Motor neuron (in vitro differentiated cells): ENCODE measurements around the gene DPAGT1. TPM values are rescaled to one million over a fixed set of nuclear protein-coding genes. Genes with fewer than 3 reads are reported as not detected.

Experiments used
- ATAC-seq, 8 experiments: fragments of 200-7000 bp; cut with Tn5 transposase; replicated peaks in 6 of 8; 2 replicates each; pipeline ENCODE4 v1.8.0; 2021; ENCODE audit warnings: mild to moderate bottlenecking in 8 of 8, moderate library complexity in 8 of 8
- H3K27ac ChIP-seq, 2 donors: fragments of 250-450 bp; sonication (Bioruptor Pico); 2 replicates each; pipeline ENCODE4 v1.9.0; 2021; ENCODE audit warnings: antibody characterized with exemption in 2 of 2, mild to moderate bottlenecking in 2 of 2, moderate library complexity in 1 of 2
- H3K4me1 ChIP-seq, 2 donors: fragments of 250-450 bp; sonication (Bioruptor Pico); replicated peaks in 1 of 2; 2 replicates each; pipeline ENCODE4 v1.6.1; 2021; ENCODE audit warnings: antibody characterized with exemption in 2 of 2, mild to moderate bottlenecking in 2 of 2, moderate library complexity in 1 of 2
- H3K4me3 ChIP-seq, 5 donors: fragments of 250-450 bp; sonication (Bioruptor Pico); 2 replicates each; pipeline ENCODE4 v1.9.0; 2021; ENCODE audit warnings: antibody characterized with exemption in 5 of 5, mild to moderate bottlenecking in 5 of 5, moderate library complexity in 4 of 5
- WGBS, 10 experiments: fragments of 450-650 bp; shearing (Covaris generic); methylation state at CpG; one replicate each; pipeline ENCODE4 v1.0.0; 2022; 5-methylcytosine and 5-hydroxymethylcytosine counted together
- in situ Hi-C, 9 experiments: fragments of 400-800 bp; cut with MboI; loops; one replicate each; pipeline ENCODE4 v1.15.0; 2021; ENCODE audit warnings: low sequenced_read_pairs in 9 of 9, low pct_unique_long_range_greater_than_20kb in 2 of 9; ENCODE audit not compliant: unreplicated experiment in 9 of 9
- total RNA-seq, 8 experiments: library from RNA; unstranded; fragments of 300-600 nt; gene quantifications; 2 replicates each; pipeline versions ENCODE4 v1.2.3 to v1.2.4, GENCODE V29; 2022

The DPAGT1 gene
- total RNA-seq, 8 experiments from 2014 or later: 22.1 to 58.9 (median 36.5) TPM

DNA sequence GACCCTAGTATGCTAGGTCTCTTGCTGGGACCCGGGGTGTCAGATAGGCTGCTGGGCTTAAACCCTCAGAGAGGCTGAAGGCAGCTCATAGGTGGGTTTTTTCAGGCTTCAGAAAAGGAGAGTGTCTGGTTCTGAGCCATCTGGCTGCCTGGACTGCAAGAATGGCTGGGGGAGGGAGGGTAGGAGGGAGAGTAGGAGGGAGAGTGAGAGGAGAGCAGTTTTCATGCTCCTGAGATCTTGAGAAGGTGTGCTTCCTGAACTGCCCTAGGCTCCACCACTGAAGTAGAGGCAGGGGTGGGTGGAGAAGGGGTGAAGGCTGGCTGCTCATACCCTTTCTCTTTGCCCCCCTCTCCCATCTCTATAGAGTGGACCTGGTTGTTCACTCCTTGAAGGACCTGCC lies 12.3 kb downstream of the DPAGT1 start:
- Histone ChIP-seq H3K27ac (no peak overlapping the region), H3K4me1 (peaks cover 24 to 25% of the 10 kb centered on the region in 2 donors), H3K4me3 (no peak overlapping the region)
- ATAC-seq: no peak
- in situ Hi-C loops: no loop called here
- 88 to 100% (median 100%) methylated on average over 1 of the region's 1 CpG; no CpG with 5 or more reads in 7 of the 10 experiments for WGBS, 10 experiments

DNA sequence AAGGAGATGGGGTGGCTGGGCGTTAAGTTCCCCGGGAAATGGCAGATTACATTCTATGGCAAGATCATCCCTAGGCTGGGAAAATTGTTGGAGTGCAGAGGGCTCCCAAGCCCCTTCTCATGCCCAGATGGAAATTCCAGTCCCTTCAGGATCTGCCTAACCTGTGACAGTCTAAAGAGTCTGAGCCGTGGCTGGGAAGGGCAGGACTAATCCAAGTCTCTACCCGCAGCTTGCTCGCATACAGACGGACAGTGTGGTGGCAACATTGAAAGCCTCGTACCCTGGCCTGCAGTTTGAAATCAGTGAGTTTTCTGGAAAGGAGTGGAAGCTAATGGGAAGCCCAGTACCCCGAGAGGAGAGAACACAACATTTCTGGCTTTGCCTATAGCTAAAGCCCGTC lies 13.2 kb downstream of the DPAGT1 start:
- no peak overlapping the region for H3K4me3 ChIP-seq
- peaks cover 19 to 22% of the 10 kb centered on the region in 2 donors for H3K4me1 ChIP-seq
- ATAC-seq: no peak
- in situ Hi-C loops: no loop called here
- 75 to 100% (median 83%) methylated on average over 1 to 5 of the region's 9 CpGs; no CpG with 5 or more reads in 4 of the 10 experiments for WGBS, 10 experiments
- H3K27ac ChIP-seq: no peak overlapping the region

DNA sequence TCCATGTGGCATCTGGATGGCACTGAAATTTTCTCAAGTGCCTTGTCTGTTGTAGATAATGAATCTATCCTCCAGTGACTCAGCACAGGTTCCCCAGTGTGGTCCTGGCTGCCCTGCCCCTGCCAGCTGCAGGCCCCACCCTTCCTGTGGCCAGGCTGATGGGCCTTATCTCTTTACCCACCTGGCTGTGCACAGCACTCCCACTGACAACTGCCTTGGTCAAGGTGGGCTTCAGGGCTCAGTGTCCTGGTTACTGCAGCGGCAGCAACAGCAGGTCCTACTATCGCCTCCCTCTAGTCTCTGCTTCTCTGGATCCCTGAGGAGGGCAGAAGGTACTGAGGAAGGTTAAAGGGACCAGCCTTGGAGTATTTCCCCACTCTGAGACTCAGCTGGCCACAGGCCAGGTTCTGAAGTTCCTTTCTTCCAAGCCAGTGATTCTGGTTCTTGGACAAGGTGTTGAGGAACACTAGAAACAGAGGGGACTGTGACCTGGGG lies 13.9 kb downstream of the DPAGT1 start:
- in situ Hi-C loops: no loop called here
- H3K27ac ChIP-seq: no peak overlapping the region
- H3K4me3 ChIP-seq: no peak overlapping the region
- 80% methylated on average over 1 of the region's 2 CpGs; no CpG with 5 or more reads in 9 of the 10 experiments for WGBS, 10 experiments
- peaks cover 13 to 16% of the 10 kb centered on the region in 2 donors for H3K4me1 ChIP-seq
- ATAC-seq: no peak

DNA sequence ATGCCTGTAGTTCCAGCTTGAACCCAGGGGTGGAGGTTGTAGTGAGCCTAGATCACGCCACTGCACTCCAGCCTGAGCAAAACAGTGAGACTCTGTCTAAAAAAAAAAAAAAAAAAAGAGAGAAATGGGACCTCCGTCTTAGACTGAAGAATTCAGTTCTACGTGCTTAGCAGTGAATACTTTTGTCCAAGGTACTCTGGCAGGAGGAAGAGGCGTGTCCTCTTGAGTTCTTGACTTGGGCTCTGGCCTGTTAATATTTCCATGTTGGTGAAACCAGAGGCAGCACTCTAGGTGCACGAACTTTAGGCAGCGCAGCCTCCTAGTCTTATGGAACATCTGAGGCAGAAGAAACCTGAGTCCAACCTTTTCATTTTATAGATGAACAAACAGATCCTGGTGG lies 14.5 kb downstream of the DPAGT1 start:
- no peak overlapping the region for H3K27ac ChIP-seq
- ATAC-seq: no peak
- in situ Hi-C loops: no loop called here
- peaks cover 7 to 9% of the 10 kb centered on the region in 2 donors for H3K4me1 ChIP-seq
- 90 to 100% (median 100%) methylated on average over 1 to 5 of the region's 6 CpGs; no CpG with 5 or more reads in 3 of the 10 experiments for WGBS, 10 experiments
- no peak overlapping the region for H3K4me3 ChIP-seq

DNA sequence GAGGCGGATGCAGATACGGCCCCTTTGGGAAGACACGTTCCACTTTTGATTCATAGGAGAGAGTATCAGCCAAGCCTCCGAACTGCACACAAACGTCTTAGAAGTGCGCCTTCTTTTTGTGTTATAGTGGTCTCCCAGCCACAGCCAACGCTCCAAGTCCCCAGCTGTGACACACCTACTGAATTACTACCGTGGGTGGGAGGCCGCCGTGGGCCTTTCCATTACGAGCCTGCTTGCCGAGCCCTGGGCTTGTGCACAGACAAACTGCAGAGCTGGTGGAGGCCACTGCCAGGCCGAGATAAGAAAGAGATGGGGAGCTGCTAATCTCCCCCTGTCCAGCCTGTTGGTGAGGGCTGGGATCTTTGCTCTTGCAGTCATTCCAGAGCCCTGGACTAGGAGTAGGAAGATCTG lies 16.2 kb downstream of the DPAGT1 start:
- ATAC-seq: peak in 6 of 8 experiments; percentile 23 to 49 (median 34)

DNA sequence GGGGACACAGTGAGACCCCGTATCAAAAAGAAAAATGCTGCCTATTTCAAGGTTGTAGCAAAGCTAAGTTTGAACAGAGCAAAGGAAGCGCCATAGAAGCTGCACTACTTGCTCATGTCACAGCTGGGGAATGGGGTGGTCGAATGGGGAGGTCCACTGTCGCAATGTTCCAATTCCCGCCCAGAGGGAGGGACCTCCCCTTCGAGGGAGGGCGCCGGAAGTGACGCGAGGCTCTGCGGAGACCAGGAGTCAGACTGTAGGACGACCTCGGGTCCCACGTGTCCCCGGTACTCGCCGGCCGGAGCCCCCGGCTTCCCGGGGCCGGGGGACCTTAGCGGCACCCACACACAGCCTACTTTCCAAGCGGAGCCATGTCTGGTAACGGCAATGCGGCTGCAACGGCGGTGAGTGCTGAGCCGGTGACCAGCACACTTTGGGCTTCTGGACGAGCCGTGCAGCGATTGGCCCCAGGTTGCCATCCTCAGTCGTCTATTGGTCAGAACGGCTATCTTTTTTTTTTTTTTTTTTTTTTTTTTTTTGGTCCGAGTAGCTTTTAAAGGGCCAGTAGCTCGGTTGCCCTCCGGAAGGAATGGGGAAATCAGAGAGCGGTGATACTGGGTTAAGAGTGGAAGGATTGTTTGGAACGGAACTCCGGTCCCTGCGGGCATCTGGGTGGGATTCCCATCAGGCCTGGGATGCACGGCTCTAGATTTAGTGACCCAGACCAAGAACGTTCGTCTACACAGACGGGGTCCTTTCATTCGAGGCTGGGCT lies 16.8 kb downstream of the DPAGT1 start, which contains the start of gene HMBS:
TSS of gene HMBS (plus strand) at position 219 of the 774 bp plus-strand sequence. CDS start at position 372, 153 bp downstream.
- 0 to 3% (median 0%) methylated on average over 2 to 22 of the region's 45 CpGs; no CpG with 5 or more reads in 1 of the 10 experiments for WGBS, 10 experiments

More for the DNA sequence above, 16.2 kb downstream of the DPAGT1 start:
- in situ Hi-C loops: no loop called here
- 0% methylated on average over 1 to 5 of the region's 13 CpGs; no CpG with 5 or more reads in 5 of the 10 experiments for WGBS, 10 experiments
- Histone ChIP-seq H3K27ac (peak overlapping the region; percentile 91 to 93), H3K4me3 (peak overlapping the region; percentile 84 to 97 (median 90)), H3K4me1 (peaks cover 7% of the 10 kb centered on the region in 2 donors)

DNA sequence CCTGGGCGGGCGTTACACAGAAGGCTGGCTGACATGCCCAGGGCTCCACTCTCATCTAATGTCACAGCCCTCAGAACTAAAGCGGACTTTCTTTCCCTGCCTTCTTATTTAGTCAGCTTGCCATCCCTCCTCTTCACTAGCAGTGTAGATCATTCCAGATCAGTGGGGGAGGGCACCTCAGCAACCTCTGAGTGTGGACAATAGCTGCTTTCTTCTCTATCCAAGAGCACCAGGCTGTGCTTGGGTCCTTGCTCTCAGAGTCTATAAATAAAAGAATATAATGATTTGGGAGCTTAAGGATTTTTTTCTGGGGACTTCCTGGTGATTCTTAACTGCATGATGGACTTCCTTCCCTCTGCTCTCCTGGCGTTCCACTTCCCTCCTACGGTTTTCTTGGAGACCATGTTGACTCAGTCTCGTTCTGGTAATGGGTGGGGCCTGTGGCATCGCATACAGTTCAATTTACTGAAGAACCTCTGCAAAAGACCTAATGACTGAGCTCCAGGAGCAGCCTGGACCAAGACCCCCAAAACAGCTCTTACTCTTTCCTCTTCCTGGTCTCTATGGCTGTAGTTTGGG lies 19.9 kb downstream of the DPAGT1 start:
- no peak overlapping the region for H3K4me3 ChIP-seq

More for the DNA sequence above, 16.8 kb downstream of the DPAGT1 start, which contains the start of gene HMBS:
- in situ Hi-C loops: no loop called here
- peaks cover 7% of the 10 kb centered on the region in 2 donors for H3K4me1 ChIP-seq
- H3K4me3 ChIP-seq: peak within 1 kb of the TSS; percentile 84 to 97 (median 90)
- ATAC-seq: peak; percentile 92 to 95 (median 94)
- peak within 1 kb of the TSS; percentile 91 to 93 for H3K27ac ChIP-seq

DNA sequence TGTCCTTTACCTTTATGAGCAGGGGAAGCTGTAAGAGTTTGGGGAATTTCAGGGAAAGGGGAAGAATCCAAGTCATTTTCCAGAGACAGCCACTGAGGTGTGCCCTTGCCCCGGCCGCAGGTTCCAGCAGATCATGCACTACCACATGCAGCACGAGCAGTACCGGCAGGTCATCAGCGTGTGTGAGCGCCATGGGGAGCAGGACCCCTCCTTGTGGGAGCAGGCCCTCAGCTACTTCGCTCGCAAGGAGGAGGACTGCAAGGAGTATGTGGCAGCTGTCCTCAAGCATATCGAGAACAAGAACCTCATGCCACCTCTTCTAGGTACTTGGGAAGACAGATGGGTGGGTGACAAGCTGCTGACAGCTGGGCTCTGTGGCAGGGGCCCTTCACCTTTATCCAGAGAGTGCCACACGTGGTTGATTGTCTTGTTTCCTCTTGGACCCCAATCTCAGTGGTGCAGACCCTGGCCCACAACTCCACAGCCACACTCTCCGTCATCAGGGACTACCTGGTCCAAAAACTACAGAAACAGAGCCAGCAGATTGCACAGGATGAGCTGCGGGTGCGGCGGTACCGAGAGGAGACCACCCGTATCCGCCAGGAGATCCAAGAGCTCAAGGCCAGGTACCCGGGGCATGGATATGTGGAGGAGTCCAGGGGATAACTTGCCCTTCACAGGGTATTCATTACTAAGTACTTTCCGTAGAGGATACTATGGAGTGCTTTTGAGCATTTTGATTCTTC lies 22.8 kb downstream of the DPAGT1 start:
- Histone ChIP-seq H3K4me1 (no peaks in the 10 kb centered on the region), H3K4me3 (no peak overlapping the region), H3K27ac (no peak overlapping the region)
- 87 to 100% (median 99%) methylated on average over 1 to 7 of the region's 19 CpGs; no CpG with 5 or more reads in 4 of the 10 experiments for WGBS, 10 experiments
- no peak for ATAC-seq
- in situ Hi-C loops: no loop called here

More for the DNA sequence above, 19.9 kb downstream of the DPAGT1 start:
- WGBS, 10 experiments: 0 to 92% (median 84%) methylated on average over 2 to 6 of the region's 7 CpGs; no CpG with 5 or more reads in 2 of the 10 experiments
- H3K4me1 ChIP-seq: peaks cover 7% of the 10 kb centered on the region in 2 donors
- in situ Hi-C loops: no loop called here
- H3K27ac ChIP-seq: no peak overlapping the region
- no peak for ATAC-seq

DNA sequence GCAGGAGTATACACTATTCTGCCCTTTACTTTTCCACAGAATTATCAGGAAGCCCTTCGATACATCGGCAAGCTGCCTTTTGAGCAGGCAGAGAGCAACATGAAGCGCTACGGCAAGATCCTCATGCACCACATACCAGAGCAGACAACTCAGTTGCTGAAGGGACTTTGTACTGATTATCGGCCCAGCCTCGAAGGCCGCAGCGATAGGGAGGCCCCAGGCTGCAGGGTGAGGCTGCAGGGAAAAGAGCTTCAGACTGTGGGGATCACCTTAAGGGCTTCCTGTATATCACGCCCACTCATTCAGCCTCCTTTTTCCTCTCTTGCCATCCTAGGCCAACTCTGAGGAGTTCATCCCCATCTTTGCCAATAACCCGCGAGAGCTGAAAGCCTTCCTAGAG lies 23.8 kb downstream of the DPAGT1 start:
- Histone ChIP-seq H3K4me3 (no peak overlapping the region), H3K4me1 (no peaks in the 10 kb centered on the region), H3K27ac (no peak overlapping the region)
- ATAC-seq: no peak
- 87 to 100% (median 100%) methylated on average over 1 to 9 of the region's 11 CpGs; no CpG with 5 or more reads in 3 of the 10 experiments for WGBS, 10 experiments
- in situ Hi-C loops: no loop called here

DNA sequence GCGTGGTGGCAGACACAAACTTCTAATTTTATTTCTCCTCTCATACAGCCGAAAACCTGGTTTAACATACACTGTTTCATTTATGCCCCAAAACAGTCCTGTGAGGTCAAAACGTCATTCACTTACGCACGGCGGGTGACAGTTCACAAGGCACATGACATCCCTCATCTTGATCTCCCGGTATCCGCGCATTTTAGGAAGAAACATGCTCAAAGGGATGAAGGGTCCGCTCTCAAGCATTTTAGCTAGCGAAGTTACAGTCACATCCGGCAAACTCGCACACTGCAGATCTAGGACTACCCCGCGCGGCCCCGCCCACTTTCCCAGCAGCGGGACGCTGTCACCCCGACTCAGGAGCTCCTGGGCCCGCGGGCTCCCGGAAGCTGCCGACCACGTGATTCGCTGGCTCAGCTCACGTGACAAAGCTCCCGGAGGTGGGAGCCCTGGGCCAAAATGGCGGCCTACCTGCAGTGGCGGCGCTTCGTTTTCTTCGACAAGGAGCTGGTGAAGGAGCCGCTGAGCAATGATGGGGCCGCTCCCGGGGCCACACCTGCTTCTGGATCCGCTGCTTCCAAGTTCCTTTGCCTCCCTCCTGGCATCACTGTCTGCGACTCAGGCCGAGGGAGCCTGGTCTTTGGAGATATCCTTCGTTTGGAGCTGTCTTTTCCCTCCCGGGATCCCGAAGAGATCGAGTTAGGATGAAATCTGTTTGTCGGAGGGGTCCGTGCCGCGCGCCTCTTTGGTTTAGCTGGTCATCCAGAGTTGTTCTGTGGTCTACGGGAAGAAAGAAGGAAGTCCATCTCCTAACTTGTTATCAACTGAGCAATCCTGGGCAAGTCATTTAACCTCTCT lies 34.1 kb downstream of the DPAGT1 start, which contains the start of gene VPS11:
TSS of gene VPS11 (plus strand) at position 448 of the 852 bp plus-strand sequence. CDS start at position 454, 6 bp downstream.
- peak within 1 kb of the TSS; percentile 67 to 82 (median 73) for H3K4me3 ChIP-seq
- 0 to 7% (median 0%) methylated on average over 2 to 35 of the region's 49 CpGs; no CpG with 5 or more reads in 2 of the 10 experiments for WGBS, 10 experiments
- in situ Hi-C loops: no loop called here
- ATAC-seq: peak; percentile 92 to 100 (median 99)
- peak within 1 kb of the TSS; percentile 50 to 78 for H3K27ac ChIP-seq
- H3K4me1 ChIP-seq: peaks cover 6 to 9% of the 10 kb centered on the region in 2 donors

DNA sequence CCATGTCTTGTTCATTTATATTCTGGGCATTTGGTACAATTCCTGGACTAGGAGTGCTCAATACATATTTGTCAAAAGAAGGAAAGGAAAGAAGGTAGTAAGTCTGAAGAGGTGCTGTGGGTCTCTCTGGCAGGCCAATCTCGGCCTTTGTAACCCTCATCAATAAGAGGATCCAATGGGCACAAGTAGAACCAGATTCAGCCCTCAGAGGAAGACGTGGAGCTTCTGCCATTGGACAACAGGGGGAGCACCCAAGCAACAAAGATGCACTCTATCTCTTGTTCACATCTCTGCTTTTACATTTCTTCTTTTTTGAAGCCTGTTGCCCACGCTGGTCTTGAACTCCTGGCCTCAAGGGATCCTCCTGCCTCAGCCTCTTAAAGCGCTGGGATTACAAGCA lies 36.3 kb downstream of the DPAGT1 start:
- H3K4me1 ChIP-seq: peaks cover 6 to 9% of the 10 kb centered on the region in 2 donors
- no peak overlapping the region for H3K4me3 ChIP-seq
- no peak for ATAC-seq
- H3K27ac ChIP-seq: no peak overlapping the region
- in situ Hi-C loops: no loop called here
- WGBS, 10 experiments: 0 to 100% (median 58%) methylated on average over 1 to 4 of the region's 4 CpGs; no CpG with 5 or more reads in 3 of the 10 experiments

DNA sequence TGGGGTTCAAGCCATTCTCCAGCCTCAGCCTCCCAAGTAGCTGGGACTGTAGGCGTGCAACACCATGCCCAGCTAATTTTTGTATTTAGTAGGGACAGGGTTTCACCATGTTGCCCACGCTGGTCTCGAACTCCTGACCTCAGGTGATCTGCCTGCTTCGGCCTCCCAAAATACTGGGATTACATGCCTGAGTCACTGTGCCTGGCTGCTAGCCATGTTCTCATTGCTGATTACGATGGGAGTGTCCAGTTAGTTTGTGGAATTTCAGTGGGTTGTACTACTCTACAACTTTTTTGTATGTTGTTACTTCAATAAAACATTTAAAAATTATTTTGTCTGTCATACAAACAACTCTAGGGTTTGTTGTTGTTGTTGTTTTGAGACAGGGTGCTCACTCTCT lies 38.9 kb downstream of the DPAGT1 start:
- no peak overlapping the region for H3K4me3 ChIP-seq
- H3K4me1 ChIP-seq: peaks cover 6 to 10% of the 10 kb centered on the region in 2 donors
- peak in 2 of 8 experiments; percentile 13 to 14 for ATAC-seq
- WGBS, 10 experiments: 31 to 100% (median 67%) methylated on average over 1 to 5 of the region's 5 CpGs; no CpG with 5 or more reads in 5 of the 10 experiments
- in situ Hi-C loops: no loop called here
- H3K27ac ChIP-seq: no peak overlapping the region
